Measurements from ENCODE around the gene DCP1A.
"Not testable (repeated sequence)": the region's sequence is repeated elsewhere in the genome, so short reads cannot be mapped to it uniquely, and the experiment has no call there.

DCP1A gene

GRCh38 chr3:53347261-53348064, at the start of gene DCP1A:
TSS of gene DCP1A (minus strand) at chr3:53347543. CDS start at chr3:53347517, 26 bp downstream.
- peak; percentile 35 for DNase-seq

GRCh38 chr3:53384465-53385423, 37.4 kb upstream of the DCP1A start:
- DNase-seq: no peak

- DNase-seq: no peak
Observed at GRCh38 chr3:53382106-53382505, 34.8 kb upstream of the DCP1A start.

GRCh38 chr3:53380306-53380705, 33.0 kb upstream of the DCP1A start:
- no peak for DNase-seq

- no peak for DNase-seq
Observed at GRCh38 chr3:53379898-53380297, 32.6 kb upstream of the DCP1A start.

- DNase-seq: no peak
Observed at GRCh38 chr3:53377794-53378193, 30.5 kb upstream of the DCP1A start.

GRCh38 chr3:53376679-53377078, 29.3 kb upstream of the DCP1A start:
- no peak for DNase-seq

- no peak for DNase-seq
Observed at GRCh38 chr3:53375019-53375418, 27.7 kb upstream of the DCP1A start.

GRCh38 chr3:53370719-53371118, 23.4 kb upstream of the DCP1A start:
- not testable (repeated sequence) for DNase-seq

- no peak for DNase-seq
Observed at GRCh38 chr3:53361852-53362251, 14.5 kb upstream of the DCP1A start.

GRCh38 chr3:53357458-53357857, 10.1 kb upstream of the DCP1A start:
- no peak for DNase-seq

- no peak for DNase-seq
Observed at GRCh38 chr3:53354945-53355498, 7.7 kb upstream of the DCP1A start.

GRCh38 chr3:53353202-53353601, 5.9 kb upstream of the DCP1A start:
- no peak for DNase-seq

- DNase-seq: no peak
Observed at GRCh38 chr3:53350652-53351051, 3.3 kb upstream of the DCP1A start.

- DNase-seq: not testable (repeated sequence)
Observed at GRCh38 chr3:53348118-53348517, 775 bp upstream of the DCP1A start.

- no peak for DNase-seq
Observed at GRCh38 chr3:53346922-53347260, 452 bp downstream of the DCP1A start.

GRCh38 chr3:53346514-53346913, 829 bp downstream of the DCP1A start:
- no peak for DNase-seq

- no peak for DNase-seq
Observed at GRCh38 chr3:53342353-53342752, 5.0 kb downstream of the DCP1A start.

GRCh38 chr3:53337167-53337940, 10.0 kb downstream of the DCP1A start:
- no peak for DNase-seq

GRCh38 chr3:53334742-53335141, 12.6 kb downstream of the DCP1A start:
- no peak for DNase-seq

- no peak for DNase-seq
Observed at GRCh38 chr3:53331871-53332270, 15.5 kb downstream of the DCP1A start.

GRCh38 chr3:53329897-53330296, 17.4 kb downstream of the DCP1A start:
- no peak for DNase-seq

- DNase-seq: no peak
Observed at GRCh38 chr3:53328746-53329145, 18.6 kb downstream of the DCP1A start.

All from NCI-H1436 treated with DMSO at 0.1 percent for 48 hours (cell line).